GM19023 (cell line): Measurements from ENCODE around the gene MROH9.

Source experiments
- ATAC-seq: cut with Tn5 transposase; IDR thresholded peaks from one replicate; pipeline ENCODE4 v1.9.1; 2021; ENCODE audit warnings: mild to moderate bottlenecking, moderate library complexity; ENCODE audit not compliant: unreplicated experiment

MROH9 gene

GRCh38 chr1:171081763-171082201, 146.4 kb downstream of the MROH9 start:
- ATAC-seq, result no peak

- ATAC-seq, result no peak
Observed at GRCh38 chr1:171082606-171083005, 147.3 kb downstream of the MROH9 start.

- ATAC-seq, result no peak
Observed at GRCh38 chr1:171083222-171083621, 147.9 kb downstream of the MROH9 start.

GRCh38 chr1:171084091-171084490, 148.8 kb downstream of the MROH9 start:
- ATAC-seq, result no peak

- no peak for ATAC-seq
Observed at GRCh38 chr1:171084870-171085269, 149.5 kb downstream of the MROH9 start.

GRCh38 chr1:171087896-171088295, 152.6 kb downstream of the MROH9 start:
- no peak for ATAC-seq

GRCh38 chr1:171090604-171091003, 155.3 kb downstream of the MROH9 start, which contains the start of gene FMO3:
Gene FMO3, plus strand, starts transcription at chr1:171090905. Its CDS starts 1,754 bp downstream, at chr1:171092659.
- no peak for ATAC-seq

- no peak for ATAC-seq
Observed at GRCh38 chr1:171103862-171104261, 168.5 kb downstream of the MROH9 start.

- ATAC-seq, result no peak
Observed at GRCh38 chr1:171107262-171107940, 172.1 kb downstream of the MROH9 start.

GRCh38 chr1:171107969-171108368, 172.6 kb downstream of the MROH9 start:
- ATAC-seq, result no peak

- ATAC-seq, result no peak
Observed at GRCh38 chr1:171109966-171110365, 174.6 kb downstream of the MROH9 start.

GRCh38 chr1:171110621-171111326, 175.4 kb downstream of the MROH9 start:
- no peak for ATAC-seq

GRCh38 chr1:171112119-171112518, 176.8 kb downstream of the MROH9 start:
- ATAC-seq, result no peak

GRCh38 chr1:171113382-171113781, 178.0 kb downstream of the MROH9 start:
- no peak for ATAC-seq
